Measurements from ENCODE around the gene COBL.

COBL gene

DNA sequence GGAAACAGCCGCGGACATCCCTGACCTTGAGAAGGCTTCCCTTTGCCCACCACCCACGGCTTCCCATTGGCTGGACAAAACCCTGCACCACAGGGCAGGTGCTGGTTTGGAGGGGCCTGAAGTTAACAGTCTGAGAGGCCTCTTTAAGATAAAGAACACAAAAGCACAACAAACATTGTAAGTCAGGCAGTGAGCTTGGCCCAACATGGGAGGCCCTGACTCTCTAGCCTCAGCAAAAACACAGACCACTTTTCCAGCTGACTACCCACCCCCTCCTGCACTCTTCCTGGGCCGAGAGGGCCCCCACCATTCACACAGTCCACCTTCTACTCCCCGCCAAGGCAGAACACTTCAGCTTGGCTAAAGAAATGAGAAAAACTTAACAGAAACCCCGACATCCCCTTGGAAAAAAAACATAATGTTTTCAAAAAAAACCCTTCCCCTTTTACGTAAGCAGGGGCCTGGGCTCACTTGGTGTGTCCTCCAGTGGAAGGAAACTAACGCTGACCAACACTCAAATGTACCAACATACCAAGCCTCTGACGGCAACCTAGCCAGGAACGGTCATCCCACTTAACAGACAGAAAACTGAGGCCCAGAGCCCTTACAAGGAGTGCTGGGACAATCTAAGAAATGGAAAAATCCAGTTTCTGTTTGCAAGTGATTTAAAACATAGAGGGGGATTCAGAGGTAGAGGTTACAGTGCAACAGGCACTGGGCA, 80.9 kb downstream of the COBL start:
- no peak for DNase-seq (ENCODE audit: low read depth, low spot score)

DNA sequence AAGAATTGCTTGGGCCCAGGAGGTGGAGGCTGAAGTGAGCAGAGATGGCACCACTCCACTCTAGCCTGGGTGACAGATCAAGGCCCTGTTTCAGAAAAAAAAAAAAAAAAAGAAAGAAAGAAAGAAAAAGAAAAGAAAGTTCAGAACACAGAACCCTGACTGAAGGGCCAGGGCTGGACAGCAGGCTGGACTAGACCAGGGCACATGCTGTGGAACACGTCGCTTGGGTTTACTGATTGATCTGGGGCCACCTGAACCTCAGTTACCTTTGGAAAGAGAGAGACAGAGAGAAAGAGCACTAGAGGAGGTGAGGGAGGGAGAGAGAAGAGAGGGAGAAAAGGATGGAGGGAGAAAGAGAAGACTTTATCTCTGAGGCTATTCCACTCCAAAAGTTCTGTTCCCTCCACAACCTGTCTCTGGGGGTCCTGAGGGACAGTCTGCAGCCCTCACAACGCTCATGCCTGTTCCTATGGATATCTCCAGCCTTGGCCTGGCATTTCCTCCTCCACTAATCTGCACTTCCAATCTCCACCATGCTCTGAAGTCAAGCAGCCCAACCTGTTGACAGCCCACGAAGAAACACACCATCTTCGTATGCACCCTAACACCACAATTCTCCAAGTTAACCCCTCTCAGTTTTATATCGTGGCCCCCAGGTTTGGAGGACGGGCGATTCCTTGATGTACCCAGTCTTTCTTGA, 81.8 kb downstream of the COBL start:
- no peak for DNase-seq (ENCODE audit: low read depth, low spot score)

DNA sequence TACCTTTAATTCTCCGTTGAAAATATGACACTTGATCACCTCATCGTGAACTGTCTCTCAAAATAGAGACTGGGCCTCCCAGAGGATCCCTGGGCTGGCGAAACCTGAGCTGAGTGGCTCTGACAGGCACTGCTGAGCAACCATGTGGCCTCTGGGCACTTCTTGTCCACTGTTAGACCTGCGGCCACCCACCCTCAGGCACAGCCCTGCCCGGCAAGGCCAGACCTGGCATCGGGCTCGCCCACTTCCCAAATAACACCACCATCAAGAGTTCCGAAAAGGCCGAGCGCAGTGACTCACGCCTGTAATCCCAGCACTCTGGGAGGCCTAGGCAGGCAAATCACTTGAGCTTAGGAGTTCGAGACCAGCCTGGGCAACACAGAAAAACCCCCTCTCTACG, 82.5 kb downstream of the COBL start:
- no peak for DNase-seq (ENCODE audit: low read depth, low spot score)

DNA sequence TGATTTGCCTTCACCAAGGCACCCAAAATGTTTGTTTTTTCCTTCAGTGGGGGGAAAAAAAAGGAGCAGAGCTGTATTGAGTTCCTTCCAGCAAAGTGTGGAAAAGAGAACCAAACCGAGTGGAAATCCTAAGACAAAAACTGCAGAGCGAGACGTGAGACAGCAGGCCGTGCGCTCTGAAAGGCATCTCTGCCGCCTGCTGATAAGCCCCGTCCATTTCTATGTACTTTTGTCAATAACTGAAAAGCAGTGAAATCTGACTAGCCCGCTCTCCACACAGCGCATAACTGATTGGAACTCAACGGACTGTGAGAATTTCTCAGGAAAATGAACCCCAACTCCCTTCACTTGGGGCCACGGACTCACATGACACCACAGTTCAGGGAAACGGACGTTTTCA, 83.2 kb downstream of the COBL start:
- DNase-seq (ENCODE audit: low read depth, low spot score) = no peak

DNA sequence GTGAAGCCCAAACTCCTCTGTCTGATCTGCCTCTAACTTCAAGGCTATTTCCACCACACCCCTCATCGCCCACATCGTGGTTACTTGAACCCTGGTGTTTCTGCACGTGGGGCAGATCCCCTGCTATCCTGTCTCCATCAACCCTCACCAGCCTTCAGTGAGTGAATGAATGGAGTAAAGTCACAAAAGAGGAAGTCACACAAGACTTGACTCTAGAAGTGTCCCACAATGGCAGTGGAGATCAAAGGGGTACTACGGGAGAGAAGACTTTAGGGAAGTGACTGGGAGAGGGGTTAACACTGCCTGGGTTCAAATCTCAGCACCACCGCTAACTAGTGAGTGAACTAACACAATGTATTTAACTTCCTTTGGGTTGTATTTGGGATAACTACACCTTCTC, 85.9 kb downstream of the COBL start:
- no peak for DNase-seq (ENCODE audit: low read depth, low spot score)

DNA sequence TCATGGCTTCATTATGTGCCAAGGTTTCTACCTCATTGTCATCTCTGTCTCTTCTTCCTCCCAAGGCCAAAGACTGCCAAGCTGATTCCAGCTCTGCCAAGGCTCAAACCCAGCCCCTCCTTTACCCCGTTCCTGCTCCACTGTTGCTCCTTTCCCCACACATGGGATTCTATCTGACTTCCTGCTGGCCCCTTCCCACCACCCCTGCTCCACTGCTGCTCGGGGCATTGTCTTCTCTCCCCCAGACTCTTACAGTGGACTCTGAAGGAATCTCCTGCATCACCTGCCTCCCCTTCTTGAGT, 86.3 kb downstream of the COBL start:
- DNase-seq (ENCODE audit: low read depth, low spot score) = no peak

DNA sequence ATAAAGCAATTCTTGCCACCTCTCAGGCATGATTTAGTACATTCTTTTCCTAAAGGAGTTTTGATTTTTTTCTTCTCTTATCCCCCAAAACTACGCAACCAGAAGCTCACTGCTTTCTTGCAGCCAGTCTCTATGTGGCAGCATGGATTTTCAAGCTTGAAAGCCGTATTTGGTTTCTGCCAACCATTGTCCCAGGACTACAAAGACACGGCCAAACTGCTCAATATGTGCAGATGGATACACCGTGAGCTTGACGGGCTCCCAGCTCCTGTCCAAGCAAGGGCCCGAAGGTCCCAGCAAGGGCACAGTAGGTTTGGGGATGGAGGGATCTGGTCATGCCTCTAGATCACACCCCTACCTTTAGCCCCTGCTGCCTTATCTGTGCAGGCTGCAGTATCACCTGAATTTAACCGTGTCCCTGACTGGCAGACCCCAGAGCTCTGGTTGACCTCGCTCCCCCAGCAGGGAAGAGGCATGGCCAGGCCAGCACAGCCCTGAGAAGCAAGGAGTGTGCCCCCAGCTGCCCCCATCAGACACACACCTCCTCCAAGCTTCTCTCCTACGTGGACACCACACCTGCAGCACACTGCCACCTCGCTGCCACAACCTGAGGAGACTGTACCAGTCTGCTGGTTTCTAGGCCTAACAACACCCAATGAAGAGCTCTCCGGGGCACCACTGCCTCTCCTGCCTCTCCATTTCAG, 86.8 kb downstream of the COBL start:
- DNase-seq (ENCODE audit: low read depth, low spot score) = no peak

DNA sequence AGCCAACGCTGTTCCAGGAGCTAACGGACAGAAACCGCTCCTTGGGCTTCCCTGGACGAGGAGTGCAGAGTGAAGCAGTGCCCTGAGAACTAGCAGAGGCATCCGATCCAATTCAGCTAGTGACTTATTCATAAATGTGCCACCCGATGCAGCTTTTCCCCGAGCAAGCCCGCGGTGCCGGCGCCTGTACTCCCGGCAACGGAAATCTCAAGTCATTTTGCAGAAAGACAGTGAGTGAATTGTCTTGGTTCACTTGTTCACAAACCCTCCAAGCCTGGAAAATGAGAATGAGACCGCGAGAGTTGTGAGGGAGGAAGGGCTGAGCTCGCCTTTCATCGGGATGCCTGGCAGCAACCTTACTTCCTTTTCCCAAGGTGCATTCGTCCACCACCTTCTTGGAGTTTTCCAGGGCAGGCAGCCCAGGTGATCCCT, 87.5 kb downstream of the COBL start:
- no peak for DNase-seq (ENCODE audit: low read depth, low spot score)

DNA sequence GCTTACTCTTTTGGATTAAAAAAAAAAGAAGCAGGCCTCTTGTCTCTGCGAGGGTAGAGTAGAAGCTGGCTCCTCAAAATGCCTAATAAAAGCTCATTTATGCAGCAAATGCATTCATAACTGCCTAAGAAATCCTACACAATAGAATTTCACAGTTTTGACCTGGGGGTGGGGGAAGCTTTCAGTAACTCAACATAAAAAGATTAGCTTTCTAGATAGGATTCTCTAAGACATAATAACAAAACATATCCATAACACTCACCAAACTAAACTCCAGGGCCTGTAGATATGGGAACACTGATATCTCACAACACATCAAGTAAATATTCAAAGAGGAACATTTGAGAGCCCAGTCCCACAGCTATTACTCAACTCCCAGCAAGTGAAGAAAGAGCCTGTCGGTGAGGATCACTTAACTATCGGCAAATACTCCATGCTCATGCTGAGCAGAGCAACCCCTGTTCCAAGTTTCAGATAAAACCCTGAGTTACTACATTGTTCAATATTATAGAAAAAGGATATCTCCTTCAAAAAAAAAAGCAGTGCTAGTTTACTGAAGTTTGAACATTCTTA, 88.1 kb downstream of the COBL start:
- DNase-seq (ENCODE audit: low read depth, low spot score) = no peak

DNA sequence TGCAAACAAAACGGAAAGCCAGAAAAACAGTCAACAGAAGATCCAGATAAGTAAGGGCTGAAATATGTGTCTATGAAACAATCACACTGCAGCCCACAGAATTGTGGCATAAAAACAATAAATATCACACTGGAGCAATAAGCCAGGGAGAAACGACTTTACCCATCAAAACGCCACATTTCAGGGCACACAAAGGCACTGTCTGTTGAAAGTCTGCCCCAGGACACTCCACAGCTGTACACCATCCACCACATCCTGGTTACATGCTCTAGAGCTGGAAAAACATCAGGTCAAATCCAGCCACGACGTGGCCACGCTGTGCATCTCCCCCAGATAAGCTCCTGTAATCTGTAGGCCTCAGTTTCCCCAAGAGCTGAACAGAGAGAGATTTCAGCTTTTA, 88.7 kb downstream of the COBL start:
- no peak for DNase-seq (ENCODE audit: low read depth, low spot score)

DNA sequence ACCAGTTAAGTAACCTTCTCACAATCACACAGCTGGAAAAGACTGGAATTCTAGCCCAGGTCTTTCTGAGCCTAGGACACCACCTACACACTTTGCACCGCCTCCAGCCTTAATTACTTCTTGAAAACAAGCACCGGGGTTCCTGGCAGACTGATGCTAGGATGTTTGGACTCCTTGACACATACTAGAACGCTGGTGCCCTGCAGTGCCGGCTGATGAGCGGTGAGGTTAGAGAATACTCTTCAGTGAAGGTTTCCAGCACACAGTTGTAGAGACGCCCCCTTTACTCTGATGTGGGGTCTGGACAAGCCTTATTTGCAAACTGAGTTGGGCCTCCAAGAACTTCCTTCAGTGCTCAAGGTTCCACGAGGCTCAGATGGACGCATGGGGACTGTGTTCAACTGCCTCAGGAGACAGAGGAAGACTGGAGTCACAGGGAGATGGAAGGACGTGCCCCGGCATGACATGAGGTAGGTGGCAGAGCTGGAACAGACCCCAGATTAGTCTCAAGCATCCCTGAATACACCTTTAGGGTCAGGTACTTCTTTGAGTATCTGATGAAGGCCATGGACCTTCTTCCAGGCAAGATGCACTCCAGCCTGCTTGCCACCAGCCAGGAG, 89.6 kb downstream of the COBL start:
- no peak for DNase-seq (ENCODE audit: low read depth, low spot score)

DNA sequence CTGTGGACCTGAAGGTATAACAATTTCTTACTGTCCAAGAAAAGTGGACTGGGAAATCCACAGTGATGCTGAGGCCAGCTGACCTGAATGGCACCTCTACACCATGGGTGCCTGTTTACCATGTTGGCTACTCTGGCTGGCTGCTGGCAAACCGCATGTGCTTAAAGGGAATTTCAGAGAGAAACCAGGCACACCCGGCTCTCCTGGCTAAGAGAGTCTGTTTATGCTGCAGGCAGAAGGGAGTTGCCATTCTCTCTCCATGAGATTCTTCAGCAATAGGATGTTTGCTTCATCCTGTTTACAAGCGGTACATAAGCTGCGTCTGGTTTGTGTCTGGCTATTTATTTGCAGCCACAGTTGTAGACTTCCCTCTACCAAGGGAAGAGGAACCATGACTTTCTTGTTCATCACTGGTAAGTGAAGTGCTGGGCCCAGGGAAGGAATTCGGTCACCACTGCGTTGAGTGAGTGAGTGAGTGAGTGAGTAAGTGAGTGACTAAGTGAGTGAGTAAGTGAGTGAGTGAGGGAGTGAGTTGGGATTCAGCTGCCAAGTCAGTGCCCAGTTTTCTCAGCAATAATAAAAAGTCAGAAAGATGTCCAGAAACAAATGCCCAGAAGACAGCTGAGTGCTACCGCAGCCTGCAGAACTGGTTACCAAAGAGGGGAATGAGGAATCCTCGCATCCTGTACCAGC, 90.4 kb downstream of the COBL start:
- no peak for DNase-seq (ENCODE audit: low read depth, low spot score)

DNA sequence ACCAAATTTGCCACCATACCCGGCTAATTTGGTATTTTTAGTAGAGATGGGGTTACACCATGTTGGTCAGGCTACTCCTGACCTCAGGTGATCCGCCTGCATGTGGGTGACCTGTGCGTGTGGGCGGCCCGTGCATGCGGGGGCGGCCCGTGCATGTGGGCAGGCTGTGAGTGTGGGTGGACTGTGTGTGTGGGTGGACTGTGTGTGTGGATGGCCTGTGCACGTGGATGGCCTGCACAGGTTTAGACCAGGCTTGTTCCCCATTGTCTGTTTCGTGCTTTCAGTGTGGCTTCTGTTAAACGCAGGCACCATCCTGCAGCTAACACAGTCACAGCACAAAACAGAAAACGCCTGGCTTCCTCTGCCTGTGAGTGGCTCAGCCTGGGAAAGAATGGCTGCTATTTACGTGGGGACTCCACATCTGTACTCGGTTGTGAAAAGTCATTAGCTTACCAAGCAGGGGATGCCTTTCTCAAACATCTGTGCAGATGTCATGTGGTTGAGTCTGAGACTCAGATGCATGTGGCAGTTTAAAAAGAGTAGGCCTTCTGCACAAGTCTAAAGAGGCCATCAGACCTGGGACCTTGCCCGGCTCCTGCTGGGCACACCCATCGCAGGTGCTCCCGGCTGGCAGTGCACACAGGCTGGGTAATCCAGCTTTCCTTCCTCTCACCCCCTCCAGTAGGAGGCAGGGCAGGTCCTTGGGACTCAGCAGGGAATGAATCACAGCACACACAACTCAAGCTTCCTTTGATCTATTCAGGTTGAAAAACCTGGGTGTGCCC, 91.6 kb downstream of the COBL start:
- no peak for DNase-seq (ENCODE audit: low read depth, low spot score)

DNA sequence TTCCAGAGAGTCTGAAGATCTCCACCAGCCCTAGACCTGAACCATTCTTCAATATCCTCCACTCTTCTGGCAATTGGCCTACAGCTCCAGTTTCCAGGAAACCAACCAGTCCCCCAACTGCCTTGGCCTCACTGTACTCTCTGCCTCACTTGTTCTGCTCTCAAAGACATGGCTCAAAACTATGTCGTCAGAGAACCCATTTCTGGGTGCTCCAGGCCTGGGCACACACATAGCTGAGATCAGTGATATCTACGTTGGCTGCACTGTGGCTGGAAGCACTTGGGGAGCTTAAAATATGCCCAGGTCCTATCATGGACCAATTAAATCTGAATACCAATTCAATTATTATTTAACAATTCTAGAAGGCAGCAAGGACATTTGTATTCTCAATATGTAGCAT, 93.1 kb downstream of the COBL start:
- DNase-seq (ENCODE audit: low read depth, low spot score) = no peak

DNA sequence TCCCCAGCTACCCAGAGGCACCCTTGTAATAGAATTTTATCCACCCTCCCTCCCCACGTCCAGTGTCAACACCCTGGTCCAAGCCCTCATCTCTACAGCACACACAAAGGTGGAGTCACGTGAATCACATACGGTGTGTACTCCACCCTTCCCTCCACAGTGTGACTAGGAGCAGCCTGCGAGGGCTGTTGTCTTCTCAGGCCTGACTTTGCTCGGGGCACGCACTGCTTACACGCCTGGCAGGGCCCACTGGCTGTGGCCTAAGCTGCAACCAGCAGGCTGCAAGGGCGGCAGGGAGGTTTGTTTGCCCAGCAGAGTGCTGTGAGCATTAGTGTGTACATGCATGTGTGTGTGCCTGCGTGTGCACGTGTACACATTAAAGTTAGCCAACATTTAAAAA, 93.7 kb downstream of the COBL start:
- DNase-seq (ENCODE audit: low read depth, low spot score) = no peak

DNA sequence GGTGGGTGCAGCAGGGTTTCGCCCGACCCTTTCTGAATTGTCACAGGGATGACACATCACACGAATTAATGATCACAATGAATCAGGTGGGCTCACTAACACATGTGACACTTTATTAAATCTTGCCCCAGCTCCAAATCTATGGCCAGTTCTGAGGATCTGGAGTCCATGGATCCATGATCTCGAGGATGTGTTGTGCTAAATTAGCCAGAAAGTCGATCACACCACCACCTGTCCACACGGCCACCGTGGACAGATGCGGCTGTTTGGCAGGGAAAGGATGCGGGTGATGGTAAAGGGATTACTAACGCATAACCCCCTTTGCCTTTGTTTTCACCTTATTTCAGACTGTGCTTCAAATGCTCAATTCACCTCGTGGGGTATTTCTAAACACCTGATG, 96.4 kb downstream of the COBL start:
- no peak for DNase-seq (ENCODE audit: low read depth, low spot score)

DNA sequence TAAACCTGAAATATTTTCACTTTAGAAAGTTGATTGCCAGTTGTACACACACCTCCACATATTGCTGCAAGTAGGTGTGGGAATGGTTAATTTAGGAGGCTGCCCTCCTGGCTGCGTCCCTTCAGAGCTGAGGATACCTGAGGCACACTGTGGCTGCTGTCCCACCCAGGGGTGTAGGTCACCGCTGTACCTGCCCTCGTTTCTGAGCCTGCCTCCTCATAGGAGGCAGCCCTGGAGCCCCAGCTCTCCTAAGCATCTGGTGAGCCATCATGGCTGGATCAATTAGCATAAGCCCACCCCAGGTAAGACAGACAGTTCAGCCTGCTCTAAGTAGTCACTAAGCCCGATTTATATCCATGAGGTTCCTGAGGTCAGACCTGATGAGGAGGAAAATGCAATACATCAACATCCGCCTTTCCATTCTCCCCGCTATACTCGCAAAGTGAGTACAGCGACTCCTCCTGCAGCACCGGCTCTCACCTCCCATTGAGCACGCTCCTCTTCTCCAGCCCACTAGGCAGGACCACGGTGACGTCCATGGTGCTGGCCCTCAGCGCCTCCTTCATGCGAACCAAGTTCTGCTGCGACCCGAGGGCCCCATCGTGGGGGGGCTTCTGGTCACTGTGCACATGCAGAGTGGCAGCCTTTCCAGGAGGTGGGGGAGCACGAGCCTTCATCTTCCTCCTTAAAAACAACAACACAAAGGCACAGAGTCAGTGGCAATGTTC, 97.2 kb downstream of the COBL start:
- no peak for DNase-seq (ENCODE audit: low read depth, low spot score)

DNA sequence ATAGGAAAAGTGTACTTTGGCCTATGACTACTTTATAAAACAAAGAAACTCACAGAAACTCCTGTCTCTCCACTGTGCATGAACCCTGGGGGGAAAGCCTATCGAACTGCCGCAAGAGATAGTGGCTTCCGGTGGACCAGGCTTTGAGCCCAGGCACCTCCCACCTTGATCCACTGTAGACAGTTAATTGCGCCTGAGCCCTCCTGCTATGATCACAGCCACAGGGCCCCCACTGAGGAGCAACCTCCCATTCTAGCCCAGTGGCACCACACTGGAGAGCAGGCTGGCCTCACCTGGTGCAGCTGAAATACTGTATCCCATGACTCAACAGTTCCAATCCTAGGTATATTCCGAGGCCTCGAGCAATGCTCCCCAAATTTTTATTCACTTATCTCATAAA, 98.8 kb downstream of the COBL start:
- DNase-seq (ENCODE audit: low read depth, low spot score) = no peak

DNA sequence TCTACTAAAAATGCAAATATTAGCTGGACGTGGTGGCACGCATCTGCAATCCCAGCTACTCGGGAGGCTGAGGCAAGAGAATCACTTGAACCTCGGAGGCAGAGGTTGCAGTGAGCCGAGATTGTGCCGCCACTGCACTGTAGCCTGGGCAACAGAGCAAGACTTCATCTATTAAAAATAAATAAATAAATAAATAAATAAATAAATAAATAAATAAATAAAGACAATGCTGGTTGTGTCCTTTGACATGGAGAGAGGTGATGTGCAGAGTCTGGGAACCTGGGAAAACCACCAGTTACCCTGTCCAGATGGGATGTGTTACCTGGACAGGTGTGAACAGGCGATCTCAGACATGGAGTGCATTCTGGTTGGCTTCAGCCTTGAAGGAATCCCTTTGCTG, 102.5 kb downstream of the COBL start:
- DNase-seq (ENCODE audit: low read depth, low spot score) = no peak

DNA sequence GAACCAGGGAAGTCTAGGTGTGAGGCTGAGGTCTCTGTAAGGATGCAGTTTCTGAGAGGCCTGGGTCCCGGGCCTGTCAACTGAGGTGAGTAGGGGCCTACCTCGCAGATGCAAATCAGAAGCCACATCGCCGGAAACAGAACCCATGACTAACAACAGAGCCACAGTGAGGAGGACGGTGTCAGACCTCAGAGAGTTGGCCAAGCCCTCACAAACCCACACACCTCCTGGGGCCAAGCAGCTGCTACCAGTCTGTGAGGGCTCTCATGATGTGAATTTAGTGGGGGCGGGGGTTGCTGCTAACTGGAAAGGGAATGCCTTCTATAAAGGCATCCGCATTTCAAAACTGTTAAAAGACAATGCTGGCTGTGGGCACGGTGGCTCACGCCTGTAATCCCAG, 103.0 kb downstream of the COBL start:
- DNase-seq (ENCODE audit: low read depth, low spot score) = no peak
